ENCODE results near the gene PELI1.

The PELI1 gene

GRCh38 chr2:64175419-64176197, 31.4 kb upstream of the PELI1 start:
- no peak overlapping the region for H3K4me3 ChIP-seq (ENCODE audit: insufficient read depth, low read depth, low read length)
- no peaks in the 10 kb centered on the region for H3K27me3 ChIP-seq (ENCODE audit: control insufficient read depth, insufficient read depth, low read length, poor library complexity, severe bottlenecking)
- 91 to 95% methylated on average over 5 of the region's 5 CpGs for WGBS, 2 experiments
- H3K36me3 ChIP-seq (ENCODE audit: control insufficient read depth, insufficient read depth, low read length) = no peaks in the 10 kb centered on the region
- no peaks in the 10 kb centered on the region for H3K9me3 ChIP-seq (ENCODE audit: control insufficient read depth, low read length)
- no peaks in the 10 kb centered on the region for H3K4me1 ChIP-seq (ENCODE audit: control insufficient read depth, insufficient read depth, low read length)
- H3K27ac ChIP-seq (ENCODE audit: insufficient read depth, low read depth, low read length, poor library complexity, severe bottlenecking) = no peak overlapping the region

- H3K9me3 ChIP-seq (ENCODE audit: control insufficient read depth, low read length) = no peaks in the 10 kb centered on the region
- H3K36me3 ChIP-seq (ENCODE audit: control insufficient read depth, insufficient read depth, low read length) = no peaks in the 10 kb centered on the region
- no peak overlapping the region for H3K4me3 ChIP-seq (ENCODE audit: insufficient read depth, low read depth, low read length)
- H3K4me1 ChIP-seq (ENCODE audit: control insufficient read depth, insufficient read depth, low read length) = no peaks in the 10 kb centered on the region
- no peak overlapping the region for H3K27ac ChIP-seq (ENCODE audit: insufficient read depth, low read depth, low read length, poor library complexity, severe bottlenecking)
- WGBS, 2 experiments = 81 to 89% methylated on average over 5 of the region's 5 CpGs
- no peaks in the 10 kb centered on the region for H3K27me3 ChIP-seq (ENCODE audit: control insufficient read depth, insufficient read depth, low read length, poor library complexity, severe bottlenecking)
Observed at GRCh38 chr2:64173156-64174135, 29.2 kb upstream of the PELI1 start.

- no peak overlapping the region for H3K27ac ChIP-seq (ENCODE audit: insufficient read depth, low read depth, low read length, poor library complexity, severe bottlenecking)
- H3K4me1 ChIP-seq (ENCODE audit: control insufficient read depth, insufficient read depth, low read length) = no peaks in the 10 kb centered on the region
- WGBS, 2 experiments = 93 to 94% methylated on average over 1 of the region's 1 CpG
- H3K4me3 ChIP-seq (ENCODE audit: insufficient read depth, low read depth, low read length) = no peak overlapping the region
- no peaks in the 10 kb centered on the region for H3K36me3 ChIP-seq (ENCODE audit: control insufficient read depth, insufficient read depth, low read length)
- H3K27me3 ChIP-seq (ENCODE audit: control insufficient read depth, insufficient read depth, low read length, poor library complexity, severe bottlenecking) = no peaks in the 10 kb centered on the region
- no peaks in the 10 kb centered on the region for H3K9me3 ChIP-seq (ENCODE audit: control insufficient read depth, low read length)
Observed at GRCh38 chr2:64168756-64169155, 24.5 kb upstream of the PELI1 start.

GRCh38 chr2:64168201-64168600, 24.0 kb upstream of the PELI1 start:
- no peaks in the 10 kb centered on the region for H3K4me1 ChIP-seq (ENCODE audit: control insufficient read depth, insufficient read depth, low read length)
- no peak overlapping the region for H3K4me3 ChIP-seq (ENCODE audit: insufficient read depth, low read depth, low read length)
- no peaks in the 10 kb centered on the region for H3K27me3 ChIP-seq (ENCODE audit: control insufficient read depth, insufficient read depth, low read length, poor library complexity, severe bottlenecking)
- H3K36me3 ChIP-seq (ENCODE audit: control insufficient read depth, insufficient read depth, low read length) = no peaks in the 10 kb centered on the region
- no peaks in the 10 kb centered on the region for H3K9me3 ChIP-seq (ENCODE audit: control insufficient read depth, low read length)
- no peak overlapping the region for H3K27ac ChIP-seq (ENCODE audit: insufficient read depth, low read depth, low read length, poor library complexity, severe bottlenecking)

GRCh38 chr2:64166637-64167420, 22.6 kb upstream of the PELI1 start:
- no peaks in the 10 kb centered on the region for H3K4me1 ChIP-seq (ENCODE audit: control insufficient read depth, insufficient read depth, low read length)
- WGBS, 2 experiments = 80 to 87% methylated on average over 4 of the region's 4 CpGs

GRCh38 chr2:64166212-64166611, 22.0 kb upstream of the PELI1 start:
- Histone ChIP-seq H3K27ac (ENCODE audit: insufficient read depth, low read depth, low read length, poor library complexity, severe bottlenecking) (no peak overlapping the region), H3K36me3 (ENCODE audit: control insufficient read depth, insufficient read depth, low read length) (no peaks in the 10 kb centered on the region), H3K9me3 (ENCODE audit: control insufficient read depth, low read length) (no peaks in the 10 kb centered on the region), H3K4me1 (ENCODE audit: control insufficient read depth, insufficient read depth, low read length) (no peaks in the 10 kb centered on the region), H3K4me3 (ENCODE audit: insufficient read depth, low read depth, low read length) (no peak overlapping the region), H3K27me3 (ENCODE audit: control insufficient read depth, insufficient read depth, low read length, poor library complexity, severe bottlenecking) (no peaks in the 10 kb centered on the region)
- 95 to 98% methylated on average over 2 of the region's 2 CpGs for WGBS, 2 experiments

More at GRCh38 chr2:64166637-64167420, 22.6 kb upstream of the PELI1 start:
- no peaks in the 10 kb centered on the region for H3K36me3 ChIP-seq (ENCODE audit: control insufficient read depth, insufficient read depth, low read length)
- no peaks in the 10 kb centered on the region for H3K9me3 ChIP-seq (ENCODE audit: control insufficient read depth, low read length)
- H3K4me3 ChIP-seq (ENCODE audit: insufficient read depth, low read depth, low read length) = no peak overlapping the region
- H3K27ac ChIP-seq (ENCODE audit: insufficient read depth, low read depth, low read length, poor library complexity, severe bottlenecking) = no peak overlapping the region
- H3K27me3 ChIP-seq (ENCODE audit: control insufficient read depth, insufficient read depth, low read length, poor library complexity, severe bottlenecking) = no peaks in the 10 kb centered on the region

- H3K4me3 ChIP-seq (ENCODE audit: insufficient read depth, low read depth, low read length) = no peak overlapping the region
- WGBS, 2 experiments = 67 to 100% methylated on average over 1 of the region's 1 CpG
- no peaks in the 10 kb centered on the region for H3K9me3 ChIP-seq (ENCODE audit: control insufficient read depth, low read length)
- no peak overlapping the region for H3K27ac ChIP-seq (ENCODE audit: insufficient read depth, low read depth, low read length, poor library complexity, severe bottlenecking)
- H3K27me3 ChIP-seq (ENCODE audit: control insufficient read depth, insufficient read depth, low read length, poor library complexity, severe bottlenecking) = no peaks in the 10 kb centered on the region
- H3K36me3 ChIP-seq (ENCODE audit: control insufficient read depth, insufficient read depth, low read length) = no peaks in the 10 kb centered on the region
- H3K4me1 ChIP-seq (ENCODE audit: control insufficient read depth, insufficient read depth, low read length) = no peaks in the 10 kb centered on the region
Observed at GRCh38 chr2:64165706-64166105, 21.5 kb upstream of the PELI1 start.

- no peak overlapping the region for H3K27ac ChIP-seq (ENCODE audit: insufficient read depth, low read depth, low read length, poor library complexity, severe bottlenecking)
- no peaks in the 10 kb centered on the region for H3K4me1 ChIP-seq (ENCODE audit: control insufficient read depth, insufficient read depth, low read length)
- H3K27me3 ChIP-seq (ENCODE audit: control insufficient read depth, insufficient read depth, low read length, poor library complexity, severe bottlenecking) = no peaks in the 10 kb centered on the region
- no CpG with 5 or more reads among the region's 1 CpG for WGBS, 2 experiments
- H3K9me3 ChIP-seq (ENCODE audit: control insufficient read depth, low read length) = no peaks in the 10 kb centered on the region
- no peaks in the 10 kb centered on the region for H3K36me3 ChIP-seq (ENCODE audit: control insufficient read depth, insufficient read depth, low read length)
- no peak overlapping the region for H3K4me3 ChIP-seq (ENCODE audit: insufficient read depth, low read depth, low read length)
Observed at GRCh38 chr2:64164629-64165028, 20.4 kb upstream of the PELI1 start.

GRCh38 chr2:64162516-64162915, 18.3 kb upstream of the PELI1 start:
- Histone ChIP-seq H3K4me3 (ENCODE audit: insufficient read depth, low read depth, low read length) (no peak overlapping the region), H3K27ac (ENCODE audit: insufficient read depth, low read depth, low read length, poor library complexity, severe bottlenecking) (no peak overlapping the region), H3K27me3 (ENCODE audit: control insufficient read depth, insufficient read depth, low read length, poor library complexity, severe bottlenecking) (no peaks in the 10 kb centered on the region), H3K36me3 (ENCODE audit: control insufficient read depth, insufficient read depth, low read length) (no peaks in the 10 kb centered on the region), H3K4me1 (ENCODE audit: control insufficient read depth, insufficient read depth, low read length) (no peaks in the 10 kb centered on the region), H3K9me3 (ENCODE audit: control insufficient read depth, low read length) (no peaks in the 10 kb centered on the region)
- 94 to 95% methylated on average over 1 of the region's 1 CpG for WGBS, 2 experiments

- no peaks in the 10 kb centered on the region for H3K36me3 ChIP-seq (ENCODE audit: control insufficient read depth, insufficient read depth, low read length)
- no peak overlapping the region for H3K27ac ChIP-seq (ENCODE audit: insufficient read depth, low read depth, low read length, poor library complexity, severe bottlenecking)
- no peaks in the 10 kb centered on the region for H3K27me3 ChIP-seq (ENCODE audit: control insufficient read depth, insufficient read depth, low read length, poor library complexity, severe bottlenecking)
- H3K4me3 ChIP-seq (ENCODE audit: insufficient read depth, low read depth, low read length) = no peak overlapping the region
- no peaks in the 10 kb centered on the region for H3K4me1 ChIP-seq (ENCODE audit: control insufficient read depth, insufficient read depth, low read length)
- H3K9me3 ChIP-seq (ENCODE audit: control insufficient read depth, low read length) = no peaks in the 10 kb centered on the region
Observed at GRCh38 chr2:64157792-64158191, 13.6 kb upstream of the PELI1 start.

All from ectodermal cell (in vitro differentiated cells).